GM23338 (cell line): ENCODE results near the gene MTMR1. TPM values are rescaled to one million over a fixed set of nuclear protein-coding genes. Genes with fewer than 3 reads are reported as not detected.

ENCODE experiments used
- ATAC-seq: fragments of 200-7000 bp; cut with Tn5 transposase; 3 replicates; pipeline ENCODE4 v1.9.1; 2020
- DNase-seq: peaks from one replicate; pipeline ENCODE4 v3.0.0-alpha.2; 2015; ENCODE audit warnings: low spot score
- H2AFZ ChIP-seq: fragments of 200-600 bp; sonication (generic); 2 replicates; pipeline ENCODE4 v1.8.0; 2016; ENCODE audit warnings: antibody characterized with exemption, mild to moderate bottlenecking, moderate library complexity
- H3F3A ChIP-seq: fragments of 200-600 bp; sonication (generic); replicated peaks from 2 replicates; pipeline ENCODE4 v1.8.0; 2017; ENCODE audit warnings: antibody characterized with exemption, mixed run types, low read depth
- H3K27ac ChIP-seq: fragments of 200-600 bp; sonication (generic); 2 replicates; pipeline ENCODE4 v1.6.1; 2016; ENCODE audit warnings: low read depth
- H3K27me3 ChIP-seq: fragments of 200-600 bp; sonication (generic); 2 replicates; pipeline ENCODE4 v1.8.0; 2016; ENCODE audit warnings: mild to moderate bottlenecking, mixed run types, moderate library complexity; ENCODE audit not compliant: insufficient read depth
- H3K36me3 ChIP-seq: fragments of 200-600 bp; sonication (generic); 2 replicates; pipeline ENCODE4 v1.8.0; 2016; ENCODE audit warnings: mild to moderate bottlenecking; ENCODE audit not compliant: insufficient read depth
- H3K4me1 ChIP-seq: fragments of 200-600 bp; sonication (generic); 2 replicates; pipeline ENCODE4 v1.8.0; 2016; ENCODE audit warnings: mild to moderate bottlenecking, moderate library complexity; ENCODE audit not compliant: insufficient read depth
- H3K4me2 ChIP-seq: fragments of 200-600 bp; sonication (generic); 2 replicates; pipeline ENCODE4 v1.7.1; 2017; ENCODE audit warnings: mixed run types
- H3K4me3 ChIP-seq: fragments of 200-600 bp; sonication (generic); 2 replicates; pipeline ENCODE4 v1.6.1; 2016; ENCODE audit warnings: mixed run types
- H3K79me2 ChIP-seq: fragments of 200-600 bp; sonication (generic); replicated peaks from 2 replicates; pipeline ENCODE4 v1.8.0; 2017; ENCODE audit warnings: mild to moderate bottlenecking; ENCODE audit not compliant: insufficient read depth
- H3K9me2 ChIP-seq: fragments of 200-600 bp; sonication (generic); 2 replicates; pipeline ENCODE4 v1.8.0; 2017; ENCODE audit not compliant: insufficient read depth
- H4K20me1 ChIP-seq: fragments of 200-600 bp; sonication (generic); replicated peaks from 2 replicates; pipeline ENCODE4 v1.8.0; 2017; ENCODE audit warnings: mild to moderate bottlenecking; ENCODE audit not compliant: insufficient read depth
- H3K27ac Mint-ChIP-seq: 2 replicates; pipeline ENCODE4 v1.8.0; 2020; ENCODE audit warnings: inconsistent platforms, mild to moderate bottlenecking, moderate library complexity, mixed read lengths
- H3K27me3 Mint-ChIP-seq: 3 replicates; pipeline ENCODE4 v1.8.0; 2022; ENCODE audit warnings: low read depth, mild to moderate bottlenecking, moderate library complexity, mixed read lengths, inconsistent platforms; ENCODE audit not compliant: insufficient read depth, poor library complexity
- H3K36me3 Mint-ChIP-seq: 3 replicates; pipeline ENCODE4 v1.8.0; 2021; ENCODE audit warnings: low read depth, mild to moderate bottlenecking, inconsistent platforms, moderate library complexity, mixed read lengths
- H3K4me1 Mint-ChIP-seq: 3 replicates; pipeline ENCODE4 v1.8.0; 2020; ENCODE audit warnings: mild to moderate bottlenecking, inconsistent platforms, mixed read lengths
- H3K4me3 Mint-ChIP-seq: 3 replicates; pipeline ENCODE4 v1.8.0; 2021; ENCODE audit warnings: moderate library complexity, mild to moderate bottlenecking, inconsistent platforms, mixed read lengths
- H3K9me3 Mint-ChIP-seq: 3 replicates; pipeline ENCODE4 v1.8.0; 2020; ENCODE audit warnings: moderate library complexity, mild to moderate bottlenecking, inconsistent platforms, mixed read lengths
- CREB1 ChIP-seq: fragments of 250-450 bp; sonication (Bioruptor Pico); IDR thresholded peaks from 2 replicates; pipeline ENCODE4 v1.5.0; 2020; ENCODE audit warnings: low read depth, mild to moderate bottlenecking, moderate library complexity
- CTCF ChIP-seq, 2 experiments: fragments of 200-600 bp in 1 of 2; sonication (generic) in 1 of 2; conservative IDR thresholded peaks; 2 replicates each; pipeline versions ENCODE4 v1.5.1 to v1.6.1; 2016 to 2017; ENCODE audit warnings: antibody characterized with exemption in 2 of 2, low read depth in 2 of 2, mild to moderate bottlenecking in 2 of 2, moderate library complexity in 1 of 2
- EZH2phosphoT487 ChIP-seq: fragments of 200-600 bp; sonication (generic); IDR thresholded peaks from one replicate; pipeline ENCODE4 v1.8.1; 2018; ENCODE audit warnings: antibody characterized with exemption; ENCODE audit not compliant: unreplicated experiment
- NANOG ChIP-seq: IDR thresholded peaks from 2 replicates; pipeline ENCODE4 v1.6.1; 2016; ENCODE audit warnings: antibody characterized with exemption, borderline replicate concordance
- POLR2AphosphoS5 ChIP-seq: IDR thresholded peaks from 2 replicates; pipeline ENCODE4 v1.6.1; 2016; ENCODE audit warnings: antibody characterized with exemption, low read depth
- REST ChIP-seq: IDR thresholded peaks from one replicate; pipeline ENCODE4 v1.6.1; 2018; ENCODE audit warnings: antibody characterized with exemption; ENCODE audit not compliant: unreplicated experiment
- STAT1 ChIP-seq: IDR thresholded peaks from one replicate; pipeline ENCODE4 v1.6.1; 2016; ENCODE audit warnings: antibody characterized with exemption; ENCODE audit not compliant: unreplicated experiment
- ZNF114 ChIP-seq: fragments of 250-450 bp; sonication (Bioruptor Pico); IDR thresholded peaks from 2 replicates; pipeline ENCODE4 v1.5.0; 2020; ENCODE audit warnings: mild to moderate bottlenecking, moderate library complexity
- ZNF331 ChIP-seq: fragments of 250-450 bp; sonication (Bioruptor Pico); IDR thresholded peaks from 2 replicates; pipeline ENCODE4 v1.5.0; 2020; ENCODE audit warnings: low read depth, mild to moderate bottlenecking, moderate library complexity
- polyA plus RNA-seq: library from polyadenylated mRNA; unstranded; fragments of >200 nt; fragmentation: Nextera tagmentation; extraction: Ambion mirVana; gene quantifications from 2 replicates; pipeline ENCODE4 v1.2.1, GENCODE V29; 2016
- total RNA-seq: library from RNA; depleted of rRNA; stranded (reverse); fragments of >200 nt; shearing (Covaris generic); gene quantifications from 2 replicates; pipeline ENCODE4 v1.2.3, GENCODE V29; 2014

The MTMR1 gene
- total and polyA plus RNA-seq, 2 experiments from 2014 or later, result 4.5 to 19.1 TPM

GRCh38 chrX:150644422-150644821 is 48.8 kb upstream of the MTMR1 start (continued):
- TF ChIP-seq CTCF (conservative IDR thresholded peaks at IDR 0.05; ENCODE audit: low read depth in 2 of 2) (no peak), NANOG (no peak), STAT1 (no peak), ZNF331 (CRISPR knock-in tag) (no peak), ZNF114 (CRISPR knock-in tag) (no peak), REST (no peak)

- ATAC-seq, result no peak
- H4K20me1 ChIP-seq, result no peaks in the 10 kb centered on the region
- no peaks in the 10 kb centered on the region for H3K4me1 ChIP-seq
- H3K27me3 ChIP-seq, result no peaks in the 10 kb centered on the region
- H3K9me2 ChIP-seq, result no peaks in the 10 kb centered on the region
- H3K27ac ChIP-seq, result no peak overlapping the region
- no peak for TF ChIP-seq EZH2phosphoT487
- TF ChIP-seq REST, result no peak
- no peak for TF ChIP-seq POLR2AphosphoS5
- no peak for TF ChIP-seq ZNF331 (CRISPR knock-in tag)
- TF ChIP-seq STAT1, result no peak
- TF ChIP-seq ZNF114 (CRISPR knock-in tag), result no peak
- no peak for TF ChIP-seq NANOG
- no peak for TF ChIP-seq CREB1 (CRISPR knock-in tag)
- H3K4me3 ChIP-seq, result no peak overlapping the region
- Mint-ChIP-seq H3K36me3 (no peaks in the 10 kb centered on the region), H3K27ac (no peak overlapping the region), H3K4me1 (peaks cover 4% of the 10 kb centered on the region; the same call in 2 of the 3 replicates), H3K4me3 (no peak overlapping the region), H3K27me3 (no peaks in the 10 kb centered on the region), H3K9me3 (no peaks in the 10 kb centered on the region)
- H3F3A ChIP-seq, result no peaks in the 10 kb centered on the region
- H3K79me2 ChIP-seq, result no peaks in the 10 kb centered on the region
- H3K4me2 ChIP-seq, result no peak overlapping the region
- H3K36me3 ChIP-seq, result no peaks in the 10 kb centered on the region
- no peak for DNase-seq
- H2AFZ ChIP-seq, result no peak overlapping the region
Observed at GRCh38 chrX:150647331-150647730, 45.9 kb upstream of the MTMR1 start.
